Caco-2 (cell line): Measurements from ENCODE around the gene KNSTRN. TPM values are rescaled to one million over a fixed set of nuclear protein-coding genes. Genes with fewer than 3 reads are reported as not detected.

Experiments
- BruUV-seq: library from RNA; stranded (reverse); fragments of 400-500 nt; replicated peaks from 2 replicates; lab custom pipeline; 2021; lab: Mats Ljungman, UMichigan
- CTCF ChIA-PET: fragments of 300-600 bp; sonication (Branson Sonifier 250); formaldehyde crosslinking; loops from one replicate; lab custom pipeline; 2022; ENCODE audit warnings: antibody characterized with exemption; lab: Charles Lee
- POLR2A ChIA-PET: fragments of 300-600 bp; sonication (Branson Sonifier 250); formaldehyde crosslinking; loops from one replicate; lab custom pipeline; 2022; ENCODE audit warnings: antibody characterized with exemption; lab: Charles Lee
- DNase-seq, 2 experiments: peaks; one replicate each; pipeline versions ENCODE4 v3.0.0 to v3.0.0-alpha.2; 2020 to 2022
- H3K27me3 ChIP-seq: replicated peaks from 2 replicates; pipeline ENCODE4 v1.6.0; 2011; ENCODE audit warnings: low read length; ENCODE audit not compliant: control insufficient read depth, insufficient read depth
- H3K36me3 ChIP-seq: 2 replicates; pipeline ENCODE4 v1.5.1; 2011; ENCODE audit warnings: low read length; ENCODE audit not compliant: control insufficient read depth, insufficient read depth
- H3K4me1 ChIP-seq: fragments of 250-450 bp; sonication (Bioruptor Pico); 2 replicates; pipeline ENCODE4 v1.5.1; 2020; ENCODE audit warnings: mild to moderate bottlenecking
- H3K4me3 ChIP-seq: 2 replicates; pipeline ENCODE4 v1.5.1; 2011; ENCODE audit warnings: low read depth, mild to moderate bottlenecking, control low read depth, low read length
- H3K9me3 ChIP-seq: fragments of 250-450 bp; sonication (Bioruptor Pico); 2 replicates; pipeline ENCODE4 v1.5.1; 2020; ENCODE audit warnings: mild to moderate bottlenecking, moderate library complexity
- H3K27ac Mint-ChIP-seq: one replicate; pipeline ENCODE4 v1.8.0; 2022; ENCODE audit warnings: mixed read lengths; ENCODE audit not compliant: unreplicated experiment
- H3K27me3 Mint-ChIP-seq: one replicate; pipeline ENCODE4 v1.8.0; 2022; ENCODE audit warnings: mixed read lengths; ENCODE audit not compliant: insufficient read depth, unreplicated experiment
- H3K36me3 Mint-ChIP-seq: one replicate; pipeline ENCODE4 v1.8.0; 2022; ENCODE audit warnings: mild to moderate bottlenecking, mixed read lengths; ENCODE audit not compliant: insufficient read depth, unreplicated experiment
- H3K4me1 Mint-ChIP-seq: one replicate; pipeline ENCODE4 v1.8.0; 2022; ENCODE audit warnings: low read depth, mixed read lengths; ENCODE audit not compliant: unreplicated experiment
- H3K4me3 Mint-ChIP-seq: one replicate; pipeline ENCODE4 v1.8.0; 2022; ENCODE audit warnings: mild to moderate bottlenecking, moderate library complexity, mixed read lengths; ENCODE audit not compliant: unreplicated experiment
- H3K9me3 Mint-ChIP-seq: one replicate; pipeline ENCODE4 v1.8.0; 2022; ENCODE audit warnings: mixed read lengths; ENCODE audit not compliant: unreplicated experiment
- intact Hi-C: fragments of 100-400 bp; cut with micrococcal nuclease; formaldehyde crosslinking; loops from one replicate; pipeline ENCODE4 v1.10.0; 2022; ENCODE audit not compliant: unreplicated experiment
- total RNA-seq: library from RNA; stranded (reverse); gene quantifications from 2 replicates; pipeline ENCODE4 v1.2.3, GENCODE V29; 2022
- TF ChIP-seq, protein P1 (sequence below), 2 experiments: fragments of 200-600 bp in 1 of 2; IDR thresholded peaks; 1 replicate in 1 of 2; 2 replicates in 1 of 2; pipeline versions ENCODE4 v1.5.1 to v1.8.0; 2011 to 2022; ENCODE audit warnings: antibody characterized with exemption in 1 of 2, control low read depth in 1 of 2, inconsistent platforms in 1 of 2, low read depth in 1 of 2, low read length in 1 of 2, mild to moderate bottlenecking in 1 of 2, moderate library complexity in 1 of 2; ENCODE audit not compliant: insufficient read depth in 1 of 2, severe bottlenecking in 1 of 2, unreplicated experiment in 1 of 2

The KNSTRN gene
- total RNA-seq, 1 experiment from 2014 or later = 74.7 TPM

- no peaks in the 10 kb centered on the region for H3K9me3 ChIP-seq
- Mint-ChIP-seq H3K36me3 (peaks cover 9% of the 10 kb centered on the region), H3K27ac (no peak overlapping the region), H3K9me3 (no peaks in the 10 kb centered on the region), H3K4me3 (no peak overlapping the region), H3K4me1 (peaks cover 79% of the 10 kb centered on the region), H3K27me3 (no peaks in the 10 kb centered on the region)
- intact Hi-C loops = no loop called here
- peak overlapping the region; percentile 23 for H3K4me3 ChIP-seq
- H3K27me3 ChIP-seq = no peaks in the 10 kb centered on the region
- H3K4me1 ChIP-seq = peaks cover 81% of the 10 kb centered on the region
- POLR2A ChIA-PET = no interaction called here
- no peaks in the 10 kb centered on the region; the same call in 1 of the 2 replicates for H3K36me3 ChIP-seq
- DNase-seq = no peak
- CTCF ChIA-PET = interaction anchor here (0.5 to 1.1 kb wide), 2 partner anchors 12 to 23 kb away, joined by 3 to 4 read pairs; no protein-coding TSS in a partner anchor
- TSS peak; percentile 18 for BruUV-seq
- TF ChIP-seq, protein P1, sequence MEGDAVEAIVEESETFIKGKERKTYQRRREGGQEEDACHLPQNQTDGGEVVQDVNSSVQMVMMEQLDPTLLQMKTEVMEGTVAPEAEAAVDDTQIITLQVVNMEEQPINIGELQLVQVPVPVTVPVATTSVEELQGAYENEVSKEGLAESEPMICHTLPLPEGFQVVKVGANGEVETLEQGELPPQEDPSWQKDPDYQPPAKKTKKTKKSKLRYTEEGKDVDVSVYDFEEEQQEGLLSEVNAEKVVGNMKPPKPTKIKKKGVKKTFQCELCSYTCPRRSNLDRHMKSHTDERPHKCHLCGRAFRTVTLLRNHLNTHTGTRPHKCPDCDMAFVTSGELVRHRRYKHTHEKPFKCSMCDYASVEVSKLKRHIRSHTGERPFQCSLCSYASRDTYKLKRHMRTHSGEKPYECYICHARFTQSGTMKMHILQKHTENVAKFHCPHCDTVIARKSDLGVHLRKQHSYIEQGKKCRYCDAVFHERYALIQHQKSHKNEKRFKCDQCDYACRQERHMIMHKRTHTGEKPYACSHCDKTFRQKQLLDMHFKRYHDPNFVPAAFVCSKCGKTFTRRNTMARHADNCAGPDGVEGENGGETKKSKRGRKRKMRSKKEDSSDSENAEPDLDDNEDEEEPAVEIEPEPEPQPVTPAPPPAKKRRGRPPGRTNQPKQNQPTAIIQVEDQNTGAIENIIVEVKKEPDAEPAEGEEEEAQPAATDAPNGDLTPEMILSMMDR (IDR thresholded peaks at IDR 0.05; ENCODE audit: insufficient read depth in 1 of 2, low read depth in 1 of 2, low read length in 1 of 2, severe bottlenecking in 1 of 2, unreplicated experiment in 1 of 2) = no peak
Observed at GRCh38 chr15:40352281-40352901, 30.1 kb upstream of the KNSTRN start.

GRCh38 chr15:40353697-40354096 is 28.8 kb upstream of the KNSTRN start:
- Mint-ChIP-seq H3K36me3 (peaks cover 9% of the 10 kb centered on the region), H3K4me3 (peak overlapping the region; percentile 38), H3K9me3 (no peaks in the 10 kb centered on the region), H3K4me1 (peaks cover 72% of the 10 kb centered on the region), H3K27ac (peak overlapping the region; percentile 65), H3K27me3 (no peaks in the 10 kb centered on the region)
- Histone ChIP-seq H3K4me1 (peaks cover 73% of the 10 kb centered on the region), H3K9me3 (no peaks in the 10 kb centered on the region), H3K36me3 (no peaks in the 10 kb centered on the region; the same call in 1 of the 2 replicates), H3K27me3 (no peaks in the 10 kb centered on the region), H3K4me3 (no peak overlapping the region; the same call in 1 of the 2 replicates)
- DNase-seq = no peak
- ChIA-PET POLR2A (no interaction called here), CTCF (interaction anchor here (0.6 kb wide), 1 partner anchor 25 kb away, joined by 3 read pairs; no protein-coding TSS in a partner anchor)
- TF ChIP-seq, protein P1 (IDR thresholded peaks at IDR 0.05; ENCODE audit: insufficient read depth in 1 of 2, low read depth in 1 of 2, low read length in 1 of 2, severe bottlenecking in 1 of 2, unreplicated experiment in 1 of 2) = no peak
- no TSS peak for BruUV-seq
- intact Hi-C loops = no loop called here

DNA sequence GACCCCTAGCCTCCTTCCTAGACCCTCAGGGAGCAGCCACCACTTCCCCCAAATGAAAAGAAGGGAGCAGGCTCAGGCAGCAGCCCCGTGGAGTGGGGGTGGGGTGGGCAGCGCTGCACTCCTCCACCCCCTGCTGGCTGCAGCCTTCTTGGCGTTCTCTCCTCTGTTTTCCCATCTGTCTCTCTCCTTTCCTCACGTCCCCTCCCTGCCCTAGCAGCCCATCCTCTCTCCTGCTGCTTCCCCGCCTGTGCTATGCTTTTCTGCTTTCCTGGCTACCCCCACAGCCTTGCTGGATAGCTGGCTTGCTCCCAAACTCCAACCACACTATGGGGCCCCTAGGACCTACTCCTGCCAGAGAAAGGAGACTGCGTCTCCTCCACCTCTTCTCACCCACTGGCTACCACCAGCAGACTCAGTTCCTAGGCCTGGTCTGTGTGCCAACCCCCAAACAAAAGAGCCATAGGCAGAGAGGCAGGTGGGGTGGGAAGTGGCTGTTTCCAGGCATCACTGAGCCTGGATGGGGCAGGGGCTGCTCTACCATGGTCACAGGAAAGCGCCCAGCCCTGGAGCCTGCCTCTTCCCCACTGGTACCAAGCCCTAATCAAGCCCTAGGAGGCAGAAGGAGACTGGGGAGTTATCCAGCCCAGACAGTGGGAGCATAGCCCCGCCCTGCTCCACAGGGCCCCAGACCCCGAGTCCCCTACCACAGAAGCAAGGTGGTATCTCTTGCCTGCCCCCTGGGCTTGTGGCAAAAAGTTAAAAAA is 27.9 kb upstream of the KNSTRN start:
- Mint-ChIP-seq H3K27ac (no peak overlapping the region), H3K4me1 (peaks cover 69% of the 10 kb centered on the region), H3K9me3 (no peaks in the 10 kb centered on the region), H3K36me3 (peaks cover 9% of the 10 kb centered on the region), H3K4me3 (peak overlapping the region; percentile 42), H3K27me3 (no peaks in the 10 kb centered on the region)
- Histone ChIP-seq H3K9me3 (no peaks in the 10 kb centered on the region), H3K36me3 (no peaks in the 10 kb centered on the region; the same call in 1 of the 2 replicates), H3K27me3 (no peaks in the 10 kb centered on the region), H3K4me1 (peaks cover 64% of the 10 kb centered on the region), H3K4me3 (no peak overlapping the region)
- peak in 1 of 2 experiments; percentile 48 for DNase-seq
- intact Hi-C loops = no loop called here
- ChIA-PET CTCF (no interaction called here), POLR2A (no interaction called here)
- TF ChIP-seq, protein P1 (IDR thresholded peaks at IDR 0.05; ENCODE audit: insufficient read depth in 1 of 2, low read depth in 1 of 2, low read length in 1 of 2, severe bottlenecking in 1 of 2, unreplicated experiment in 1 of 2) = peak in 1 of 2 experiments; percentile 50
- BruUV-seq = no TSS peak
